Fibroblast of lung (primary cell): ENCODE results near the gene OPN4. TPM values are rescaled to one million over a fixed set of nuclear protein-coding genes. Genes with fewer than 3 reads are reported as not detected.

Experiments
- DNase-seq, 2 donors: peaks; one replicate each; pipeline versions ENCODE4 v3.0.0 to v3.0.0-alpha.2; 2010; ENCODE audit warnings: low read depth in 2 of 2
- H2AFZ ChIP-seq: 2 replicates; pipeline ENCODE4 v1.5.1; 2012; ENCODE audit warnings: low read length, control low read depth, inconsistent platforms
- H3K27ac ChIP-seq: 2 replicates; pipeline ENCODE4 v1.5.1; 2011; ENCODE audit warnings: low read length, control low read depth; ENCODE audit not compliant: insufficient read depth
- H3K27me3 ChIP-seq: 2 replicates; pipeline ENCODE4 v1.5.1; 2011; ENCODE audit warnings: mild to moderate bottlenecking, low read length; ENCODE audit not compliant: control insufficient read depth, insufficient read depth
- H3K36me3 ChIP-seq: 2 replicates; pipeline ENCODE4 v1.5.1; 2011; ENCODE audit warnings: low read length; ENCODE audit not compliant: control insufficient read depth, insufficient read depth
- H3K4me1 ChIP-seq: 2 replicates; pipeline ENCODE4 v1.5.1; 2011; ENCODE audit warnings: low read length; ENCODE audit not compliant: control insufficient read depth, insufficient read depth; ENCODE audit errors: extremely low read depth
- H3K4me2 ChIP-seq: 2 replicates; pipeline ENCODE4 v1.5.1; 2011; ENCODE audit warnings: low read length, control low read depth; ENCODE audit not compliant: insufficient read depth; ENCODE audit errors: extremely low read depth
- H3K4me3 ChIP-seq, 4 experiments: fragments of 200-600 bp in 1 of 4; sonication (generic) in 1 of 4; replicated peaks in 1 of 4; 2 replicates each; pipeline ENCODE4 v1.5.1; 2011 to 2016; ENCODE audit warnings: low read length in 4 of 4, low read depth in 3 of 4, mild to moderate bottlenecking in 3 of 4, control low read depth in 2 of 4, inconsistent platforms in 1 of 4, mixed read lengths in 1 of 4; ENCODE audit not compliant: insufficient read depth in 1 of 4; ENCODE audit errors: control extremely low read depth in 1 of 4
- H3K79me2 ChIP-seq: 2 replicates; pipeline ENCODE4 v1.5.1; 2012; ENCODE audit warnings: mild to moderate bottlenecking, low read length, inconsistent platforms; ENCODE audit not compliant: control insufficient read depth, insufficient read depth
- H3K9ac ChIP-seq: 2 replicates; pipeline ENCODE4 v1.5.1; 2011; ENCODE audit warnings: mild to moderate bottlenecking, low read length, control low read depth; ENCODE audit not compliant: insufficient read depth
- H3K9me3 ChIP-seq: 2 replicates; pipeline ENCODE4 v1.5.1; 2012; ENCODE audit warnings: low read depth, low read length; ENCODE audit not compliant: control insufficient read depth, insufficient read depth
- H4K20me1 ChIP-seq: 2 replicates; pipeline ENCODE4 v1.5.1; 2011; ENCODE audit warnings: low read length; ENCODE audit not compliant: control insufficient read depth, insufficient read depth; ENCODE audit errors: extremely low read depth
- CTCF ChIP-seq, 2 donors: IDR thresholded peaks in 1 of 2; conservative IDR thresholded peaks in 1 of 2; 1 replicate in 1 of 2; 2 replicates in 1 of 2; pipeline ENCODE4 v1.5.1; 2011 to 2012; ENCODE audit warnings: low read length in 2 of 2, control low read depth in 1 of 2, inconsistent platforms in 1 of 2, low read depth in 1 of 2, mild to moderate bottlenecking in 1 of 2
- EZH2 ChIP-seq: IDR thresholded peaks from 2 replicates; pipeline ENCODE4 v1.5.1; 2012; ENCODE audit warnings: low read length, control low read depth, mild to moderate bottlenecking; ENCODE audit errors: missing control alignments
- polyA plus RNA-seq, 2 donors: library from polyadenylated mRNA; depleted of rRNA in 1 of 2; stranded (reverse) in 1 of 2; unstranded in 1 of 2; fragments of >200 nt; gene quantifications; 2 replicates each; pipeline ENCODE4 v1.2.1, GENCODE V29; 2011 to 2012; ENCODE audit warnings: missing spikeins in 1 of 2
- total RNA-seq: library from RNA; depleted of rRNA; stranded (reverse); fragments of >200 nt; gene quantifications from 2 replicates; pipeline ENCODE4 v1.2.1, GENCODE V29; 2014

OPN4 gene
- total and polyA plus RNA-seq, 2 donors (not counting 1 experiment from before 2014, with no cell fraction given), result not detected

GRCh38 chr10:86709396-86710185, 55.2 kb downstream of the OPN4 start:
- no peak overlapping the region for H3K4me2 ChIP-seq

GRCh38 chr10:86710987-86711512, 56.7 kb downstream of the OPN4 start:
- H3K79me2 ChIP-seq, result no peaks in the 10 kb centered on the region
- peak overlapping the region; percentile 100 for H2AFZ ChIP-seq
- H3K27ac ChIP-seq, result peak overlapping the region; percentile 73
- H3K9me3 ChIP-seq, result no peaks in the 10 kb centered on the region
- H3K36me3 ChIP-seq, result no peaks in the 10 kb centered on the region
- no peaks in the 10 kb centered on the region for H3K4me1 ChIP-seq
- no peaks in the 10 kb centered on the region for H3K27me3 ChIP-seq
- peak overlapping the region; percentile 75 for H3K4me2 ChIP-seq
- TF ChIP-seq EZH2, result no peak
- TF ChIP-seq CTCF (conservative IDR thresholded peaks at IDR 0.05 in 1 of 2, IDR thresholded peaks at IDR 0.05 in 1 of 2; ENCODE audit: low read depth in 1 of 2, low read length in 2 of 2), result peak; percentile 59 to 75
- DNase-seq, result peak; percentile 86 to 87
- peak overlapping the region; percentile 14 to 67 (median 48) for H3K4me3 ChIP-seq
- no peaks in the 10 kb centered on the region for H4K20me1 ChIP-seq
- peak overlapping the region; percentile 77 for H3K9ac ChIP-seq

More at GRCh38 chr10:86709396-86710185, 55.2 kb downstream of the OPN4 start:
- TF ChIP-seq EZH2, result no peak
- TF ChIP-seq CTCF (conservative IDR thresholded peaks at IDR 0.05 in 1 of 2, IDR thresholded peaks at IDR 0.05 in 1 of 2; ENCODE audit: low read depth in 1 of 2, low read length in 2 of 2), result no peak
- Histone ChIP-seq H3K36me3 (no peaks in the 10 kb centered on the region), H3K9ac (no peak overlapping the region), H3K79me2 (no peaks in the 10 kb centered on the region), H3K27me3 (no peaks in the 10 kb centered on the region), H2AFZ (no peak overlapping the region), H3K27ac (no peak overlapping the region), H3K4me3 (no peak overlapping the region), H3K4me1 (no peaks in the 10 kb centered on the region), H4K20me1 (no peaks in the 10 kb centered on the region), H3K9me3 (no peaks in the 10 kb centered on the region)
- DNase-seq, result no peak

GRCh38 chr10:86711513-86712316, 57.4 kb downstream of the OPN4 start:
- TF ChIP-seq EZH2, result no peak
- TF ChIP-seq CTCF (conservative IDR thresholded peaks at IDR 0.05 in 1 of 2, IDR thresholded peaks at IDR 0.05 in 1 of 2; ENCODE audit: low read depth in 1 of 2, low read length in 2 of 2), result no peak
- peak overlapping the region; percentile 48 to 67 (median 56) for H3K4me3 ChIP-seq

More at GRCh38 chr10:86711513-86712316, 57.4 kb downstream of the OPN4 start:
- Histone ChIP-seq H2AFZ (peak overlapping the region; percentile 88), H3K79me2 (no peaks in the 10 kb centered on the region), H3K9ac (peak overlapping the region; percentile 77), H3K4me1 (no peaks in the 10 kb centered on the region), H3K27ac (peak overlapping the region; percentile 73), H3K4me2 (peak overlapping the region; percentile 40), H3K27me3 (no peaks in the 10 kb centered on the region), H4K20me1 (no peaks in the 10 kb centered on the region), H3K9me3 (no peaks in the 10 kb centered on the region), H3K36me3 (no peaks in the 10 kb centered on the region)
- peak; percentile 43 to 49 for DNase-seq
